Nephron (organoid): ENCODE results near the gene NPS.

Experiments used
- H3K27ac Mint-ChIP-seq, 3 experiments: 2 replicates each; pipeline ENCODE4 v1.8.0; 2020; ENCODE audit warnings: mixed read lengths in 3 of 3, mild to moderate bottlenecking in 2 of 3, moderate library complexity in 1 of 3
- H3K27me3 Mint-ChIP-seq: 2 replicates; pipeline ENCODE4 v1.8.0; 2021; ENCODE audit warnings: low read depth, mild to moderate bottlenecking, moderate library complexity, mixed read lengths
- H3K36me3 Mint-ChIP-seq: 2 replicates; pipeline ENCODE4 v1.8.0; 2020; ENCODE audit warnings: low read depth, mixed read lengths
- H3K4me1 Mint-ChIP-seq: 2 replicates; pipeline ENCODE4 v1.8.0; 2020; ENCODE audit warnings: mixed read lengths
- H3K4me3 Mint-ChIP-seq, 3 experiments: 2 replicates each; pipeline ENCODE4 v1.8.0; 2020; ENCODE audit warnings: mild to moderate bottlenecking in 3 of 3, mixed read lengths in 3 of 3, moderate library complexity in 2 of 3
- H3K9me3 Mint-ChIP-seq: 2 replicates; pipeline ENCODE4 v1.8.0; 2020; ENCODE audit warnings: mixed read lengths
- TF ChIP-seq, protein P1 (sequence below), 3 experiments: fragments of 200-600 bp; sonication (generic); IDR thresholded peaks; one replicate each; pipeline ENCODE4 v1.5.0; 2021; ENCODE audit warnings: antibody characterized with exemption in 3 of 3; ENCODE audit not compliant: unreplicated experiment in 3 of 3

Gene NPS

DNA sequence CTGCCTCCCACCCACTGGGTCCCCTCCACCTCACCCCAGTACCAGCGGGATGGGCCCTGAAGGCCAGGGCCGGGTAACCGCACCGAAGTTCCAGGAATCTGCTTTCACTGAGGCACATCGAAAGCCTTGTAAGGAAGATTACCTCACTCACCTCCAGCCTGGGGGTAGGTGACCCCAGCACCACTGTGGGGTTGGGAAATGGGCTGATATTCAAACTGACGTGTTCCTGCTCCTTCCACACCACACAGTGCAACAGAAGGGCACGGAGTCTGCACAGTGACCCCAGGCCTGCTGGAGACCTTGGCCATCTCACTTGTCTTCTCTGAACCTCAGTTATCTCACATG, 29.8 kb downstream of the NPS start:
- Mint-ChIP-seq H3K27me3 (peaks cover 8% of the 10 kb centered on the region), H3K4me3 (no peak overlapping the region), H3K9me3 (peaks cover 4% of the 10 kb centered on the region), H3K27ac (peak overlapping the region in 2 of 3 experiments; percentile 5 to 26), H3K36me3 (no peaks in the 10 kb centered on the region), H3K4me1 (peaks cover 12% of the 10 kb centered on the region)
- TF ChIP-seq, protein P1, sequence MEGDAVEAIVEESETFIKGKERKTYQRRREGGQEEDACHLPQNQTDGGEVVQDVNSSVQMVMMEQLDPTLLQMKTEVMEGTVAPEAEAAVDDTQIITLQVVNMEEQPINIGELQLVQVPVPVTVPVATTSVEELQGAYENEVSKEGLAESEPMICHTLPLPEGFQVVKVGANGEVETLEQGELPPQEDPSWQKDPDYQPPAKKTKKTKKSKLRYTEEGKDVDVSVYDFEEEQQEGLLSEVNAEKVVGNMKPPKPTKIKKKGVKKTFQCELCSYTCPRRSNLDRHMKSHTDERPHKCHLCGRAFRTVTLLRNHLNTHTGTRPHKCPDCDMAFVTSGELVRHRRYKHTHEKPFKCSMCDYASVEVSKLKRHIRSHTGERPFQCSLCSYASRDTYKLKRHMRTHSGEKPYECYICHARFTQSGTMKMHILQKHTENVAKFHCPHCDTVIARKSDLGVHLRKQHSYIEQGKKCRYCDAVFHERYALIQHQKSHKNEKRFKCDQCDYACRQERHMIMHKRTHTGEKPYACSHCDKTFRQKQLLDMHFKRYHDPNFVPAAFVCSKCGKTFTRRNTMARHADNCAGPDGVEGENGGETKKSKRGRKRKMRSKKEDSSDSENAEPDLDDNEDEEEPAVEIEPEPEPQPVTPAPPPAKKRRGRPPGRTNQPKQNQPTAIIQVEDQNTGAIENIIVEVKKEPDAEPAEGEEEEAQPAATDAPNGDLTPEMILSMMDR (IDR thresholded peaks at IDR 0.05; ENCODE audit: unreplicated experiment in 3 of 3), result no peak

DNA sequence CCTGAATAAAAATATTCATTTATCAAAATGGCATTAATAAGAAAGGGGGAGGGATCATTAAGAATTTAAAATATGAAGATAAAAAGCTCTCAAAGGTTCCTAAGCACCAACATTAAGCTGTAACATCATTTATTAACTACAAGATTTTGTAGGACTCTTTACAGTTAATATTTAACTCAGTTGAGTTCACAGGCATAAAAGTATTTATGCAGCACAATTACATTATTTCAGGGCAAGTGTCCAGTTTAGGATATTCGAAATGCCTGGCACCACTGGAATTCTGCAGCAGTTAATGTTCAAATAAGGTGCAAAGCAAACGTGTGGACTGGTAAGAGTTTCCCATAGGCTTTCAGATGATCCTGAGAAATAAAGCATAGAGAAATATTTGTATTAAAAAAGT, 30.5 kb downstream of the NPS start:
- Mint-ChIP-seq H3K36me3 (no peaks in the 10 kb centered on the region), H3K4me1 (peaks cover 12% of the 10 kb centered on the region), H3K4me3 (no peak overlapping the region), H3K27ac (peak overlapping the region in 2 of 3 experiments; percentile 5 to 26), H3K9me3 (no peaks in the 10 kb centered on the region), H3K27me3 (peaks cover 8% of the 10 kb centered on the region)
- TF ChIP-seq, protein P1 (IDR thresholded peaks at IDR 0.05; ENCODE audit: unreplicated experiment in 3 of 3), result no peak

DNA sequence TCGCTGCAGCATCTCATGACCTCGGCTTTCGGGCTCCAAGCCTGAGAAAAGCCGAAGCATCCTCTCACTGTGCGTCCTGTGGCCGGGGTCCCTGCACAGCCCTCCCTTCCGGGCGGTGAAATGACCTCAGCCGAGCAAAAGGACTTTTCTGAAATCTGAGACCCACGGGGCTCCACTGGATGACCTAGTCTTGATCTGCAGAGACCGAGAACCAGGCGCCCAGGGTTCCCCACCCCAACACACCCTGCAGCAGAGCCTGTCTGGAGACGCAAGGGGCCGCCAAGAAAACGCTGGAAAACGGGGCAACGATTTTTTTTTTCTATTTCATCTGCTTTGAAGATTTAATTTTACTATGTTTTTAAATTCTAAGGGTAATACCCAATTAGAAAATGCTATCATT, 31.7 kb downstream of the NPS start:
- Mint-ChIP-seq H3K4me3 (no peak overlapping the region), H3K9me3 (no peaks in the 10 kb centered on the region)
- TF ChIP-seq, protein P1 (IDR thresholded peaks at IDR 0.05; ENCODE audit: unreplicated experiment in 3 of 3), result no peak

DNA sequence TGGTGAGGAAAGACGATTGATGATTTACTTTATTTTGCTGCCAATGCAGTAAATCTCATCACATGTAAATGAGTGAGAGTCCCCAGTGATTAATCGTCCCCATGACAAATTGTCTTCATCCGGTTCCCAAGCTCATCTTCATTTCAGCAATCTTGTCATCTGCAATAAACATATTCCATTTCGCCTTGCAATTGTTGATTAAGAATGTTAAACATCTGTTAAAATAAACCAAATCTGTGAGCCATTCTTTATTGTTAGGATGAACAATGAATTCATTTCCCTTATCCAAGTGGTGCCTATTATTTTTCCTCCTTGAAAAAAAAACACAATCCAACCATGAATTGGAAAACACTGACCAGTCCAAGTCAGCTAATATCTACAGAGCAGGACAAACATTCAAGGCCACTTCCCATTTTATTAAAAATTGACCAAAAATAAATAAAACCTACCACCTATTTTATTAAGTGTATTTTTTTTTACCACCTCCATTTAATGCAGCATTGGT, 36.5 kb downstream of the NPS start:
- Mint-ChIP-seq H3K4me3 (no peak overlapping the region), H3K4me1 (no peaks in the 10 kb centered on the region), H3K9me3 (peaks cover 2% of the 10 kb centered on the region), H3K36me3 (no peaks in the 10 kb centered on the region), H3K27me3 (peaks cover 17% of the 10 kb centered on the region), H3K27ac (no peak overlapping the region)
- TF ChIP-seq, protein P1 (IDR thresholded peaks at IDR 0.05; ENCODE audit: unreplicated experiment in 3 of 3), result no peak

More for the DNA sequence above, 31.7 kb downstream of the NPS start:
- peaks cover 12% of the 10 kb centered on the region for H3K4me1 Mint-ChIP-seq
- H3K36me3 Mint-ChIP-seq, result no peaks in the 10 kb centered on the region
- no peak overlapping the region for H3K27ac Mint-ChIP-seq
- peaks cover 14% of the 10 kb centered on the region for H3K27me3 Mint-ChIP-seq

DNA sequence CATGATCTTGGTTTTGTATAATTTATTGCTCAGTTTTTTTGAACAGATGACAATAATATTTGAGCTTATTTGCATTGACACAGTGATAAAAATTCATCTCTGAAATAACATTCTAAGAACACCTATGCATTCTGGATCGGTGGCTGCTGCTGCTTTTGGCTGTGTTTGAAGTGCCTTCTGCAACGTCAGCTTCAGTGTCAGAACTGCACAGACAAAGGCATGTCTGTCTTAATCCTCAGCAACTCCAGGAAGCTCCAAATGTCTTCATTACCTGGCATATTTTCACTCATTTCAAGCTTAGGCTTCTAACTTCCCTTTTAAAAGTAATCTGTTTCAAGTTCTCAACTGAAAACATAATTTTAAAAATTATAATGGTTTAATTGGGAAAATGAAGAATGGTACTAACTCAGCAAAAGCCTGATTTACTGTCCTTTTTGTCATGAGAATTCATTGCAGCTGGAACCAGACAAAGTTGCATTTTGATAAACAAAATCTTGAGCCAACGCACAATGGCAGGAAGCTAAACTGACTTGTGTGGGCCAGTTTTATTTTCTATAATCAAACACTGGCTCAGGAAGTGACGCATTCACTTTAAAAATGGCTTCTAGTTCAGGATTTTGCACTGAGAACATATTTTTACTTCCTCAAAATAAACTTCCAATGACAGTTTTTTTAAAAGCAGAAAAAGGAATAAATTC, 38.7 kb downstream of the NPS start:
- Mint-ChIP-seq H3K4me3 (no peak overlapping the region), H3K9me3 (peaks cover 2% of the 10 kb centered on the region), H3K36me3 (no peaks in the 10 kb centered on the region), H3K27ac (no peak overlapping the region), H3K4me1 (no peaks in the 10 kb centered on the region), H3K27me3 (peaks cover 23% of the 10 kb centered on the region)
- TF ChIP-seq, protein P1 (IDR thresholded peaks at IDR 0.05; ENCODE audit: unreplicated experiment in 3 of 3), result no peak

DNA sequence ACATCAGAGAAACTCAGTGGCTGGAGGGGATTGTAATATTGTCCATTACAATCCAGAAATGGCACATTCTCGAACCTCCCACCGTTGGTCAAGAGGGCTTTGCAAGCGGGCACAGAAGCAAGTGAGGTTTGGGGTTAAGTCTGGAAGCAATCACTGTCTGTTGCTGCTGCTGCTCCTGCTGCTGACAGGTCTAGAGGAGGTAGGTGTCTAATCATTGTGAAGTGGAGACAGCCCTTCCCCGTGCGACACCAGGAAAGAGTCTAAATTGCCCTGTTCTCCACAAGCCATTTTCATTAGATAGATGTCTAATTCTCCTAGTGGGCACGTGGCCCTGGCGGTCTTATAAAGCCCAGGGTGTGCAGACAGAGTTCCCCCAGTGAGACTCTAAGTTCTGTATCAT, 43.5 kb downstream of the NPS start:
- Mint-ChIP-seq H3K4me1 (no peaks in the 10 kb centered on the region), H3K4me3 (no peak overlapping the region), H3K27ac (no peak overlapping the region), H3K36me3 (no peaks in the 10 kb centered on the region), H3K27me3 (peaks cover 24% of the 10 kb centered on the region), H3K9me3 (no peaks in the 10 kb centered on the region)
- TF ChIP-seq, protein P1 (IDR thresholded peaks at IDR 0.05; ENCODE audit: unreplicated experiment in 3 of 3), result no peak
